ENCODE results near the gene INF2.

The INF2 gene

DNA sequence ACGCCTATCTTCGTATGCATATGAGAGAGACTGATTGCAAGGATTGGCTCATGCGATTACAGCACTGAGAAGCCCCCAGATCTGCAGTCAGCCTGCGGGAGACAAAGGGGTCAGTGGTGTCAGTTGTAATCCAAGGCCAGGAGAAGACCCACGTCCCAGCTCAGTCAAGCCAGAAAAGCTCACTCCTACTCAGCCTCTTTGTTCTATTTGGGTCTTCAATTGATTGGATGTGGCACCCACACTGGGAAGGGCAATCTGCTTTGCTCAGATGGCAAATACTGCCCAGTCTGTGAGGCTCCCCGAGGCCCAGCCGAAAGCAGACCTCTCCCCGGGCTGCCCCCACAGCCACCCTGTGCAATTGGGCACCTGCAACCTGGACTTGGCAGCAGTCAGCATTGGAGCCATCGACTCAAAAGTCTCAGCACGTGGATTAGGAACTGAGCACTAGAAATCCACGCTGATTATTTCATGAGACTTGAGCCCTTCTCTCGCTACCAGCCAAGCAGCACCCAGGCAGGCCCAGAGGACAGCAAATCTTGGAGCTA is 45.3 kb upstream of the INF2 start:
- H3K4me3 ChIP-seq (ENCODE audit: low read depth, low read length), result no peak overlapping the region
- TF ChIP-seq, protein P1, sequence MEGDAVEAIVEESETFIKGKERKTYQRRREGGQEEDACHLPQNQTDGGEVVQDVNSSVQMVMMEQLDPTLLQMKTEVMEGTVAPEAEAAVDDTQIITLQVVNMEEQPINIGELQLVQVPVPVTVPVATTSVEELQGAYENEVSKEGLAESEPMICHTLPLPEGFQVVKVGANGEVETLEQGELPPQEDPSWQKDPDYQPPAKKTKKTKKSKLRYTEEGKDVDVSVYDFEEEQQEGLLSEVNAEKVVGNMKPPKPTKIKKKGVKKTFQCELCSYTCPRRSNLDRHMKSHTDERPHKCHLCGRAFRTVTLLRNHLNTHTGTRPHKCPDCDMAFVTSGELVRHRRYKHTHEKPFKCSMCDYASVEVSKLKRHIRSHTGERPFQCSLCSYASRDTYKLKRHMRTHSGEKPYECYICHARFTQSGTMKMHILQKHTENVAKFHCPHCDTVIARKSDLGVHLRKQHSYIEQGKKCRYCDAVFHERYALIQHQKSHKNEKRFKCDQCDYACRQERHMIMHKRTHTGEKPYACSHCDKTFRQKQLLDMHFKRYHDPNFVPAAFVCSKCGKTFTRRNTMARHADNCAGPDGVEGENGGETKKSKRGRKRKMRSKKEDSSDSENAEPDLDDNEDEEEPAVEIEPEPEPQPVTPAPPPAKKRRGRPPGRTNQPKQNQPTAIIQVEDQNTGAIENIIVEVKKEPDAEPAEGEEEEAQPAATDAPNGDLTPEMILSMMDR (IDR thresholded peaks at IDR 0.05; ENCODE audit: low read depth, low read length), result no peak

DNA sequence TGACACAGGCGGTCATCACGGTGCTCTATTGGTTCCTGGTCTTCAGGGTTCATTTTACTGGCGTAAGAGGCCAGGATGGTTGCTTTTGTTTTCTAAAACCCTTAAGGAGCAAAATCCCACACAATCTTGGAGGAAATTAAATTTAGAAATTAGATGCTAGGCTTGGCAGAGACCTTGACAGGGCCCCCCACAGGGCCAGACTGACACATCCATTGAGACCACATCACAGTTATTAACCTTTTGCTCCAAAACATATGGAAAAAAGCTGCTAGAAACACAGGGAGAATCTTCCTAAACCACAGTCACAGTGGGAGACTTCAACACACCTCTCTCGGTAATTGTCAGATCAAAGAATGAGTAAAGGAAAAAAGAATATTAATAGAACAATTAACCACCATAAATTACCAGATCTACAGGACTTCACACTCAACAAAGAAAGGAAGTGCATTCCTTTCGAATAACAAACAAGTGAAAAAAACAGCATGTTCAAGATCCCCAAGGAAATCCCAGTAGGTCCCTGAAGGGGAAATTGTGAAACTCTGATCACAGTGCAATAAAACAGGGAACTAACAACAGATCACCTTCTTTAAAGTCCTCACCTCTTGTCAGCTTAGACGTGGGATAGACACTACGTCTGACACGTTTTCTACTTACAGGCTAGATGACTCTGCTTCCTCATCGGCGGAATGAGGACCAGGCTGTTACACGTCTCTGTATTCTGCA is 44.6 kb upstream of the INF2 start:
- TF ChIP-seq, protein P1 (IDR thresholded peaks at IDR 0.05; ENCODE audit: low read depth, low read length), result no peak
- no peak overlapping the region for H3K4me3 ChIP-seq (ENCODE audit: low read depth, low read length)

DNA sequence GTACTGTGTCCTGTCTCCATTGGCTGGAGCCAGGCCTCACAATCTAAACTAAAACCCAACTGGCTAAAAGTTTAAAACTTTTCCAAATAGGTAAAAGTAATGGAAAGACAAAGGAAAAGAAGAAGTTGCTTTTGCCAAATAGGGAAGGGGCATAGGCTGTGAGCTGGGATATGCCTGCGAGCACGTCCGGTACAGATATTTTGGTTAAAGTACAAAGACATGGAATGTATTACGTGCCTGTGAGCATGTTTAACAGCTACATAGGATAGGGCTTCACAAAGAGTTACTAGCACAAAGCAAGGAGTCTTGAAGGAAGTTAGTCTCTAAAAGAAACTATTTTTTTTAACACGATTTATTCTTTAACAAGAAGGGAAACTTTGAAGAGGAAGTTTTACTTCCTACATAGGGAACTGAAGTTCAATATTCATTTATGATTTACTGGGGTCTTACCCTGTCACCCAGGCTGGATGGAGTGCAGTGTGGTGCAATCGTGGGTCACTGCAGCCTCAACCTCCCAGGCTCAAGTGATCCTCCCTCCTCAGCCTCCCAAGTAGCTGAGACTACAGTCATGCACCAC is 41.9 kb upstream of the INF2 start:
- TF ChIP-seq, protein P1 (IDR thresholded peaks at IDR 0.05; ENCODE audit: low read depth, low read length), result no peak
- H3K4me3 ChIP-seq (ENCODE audit: low read depth, low read length), result no peak overlapping the region

DNA sequence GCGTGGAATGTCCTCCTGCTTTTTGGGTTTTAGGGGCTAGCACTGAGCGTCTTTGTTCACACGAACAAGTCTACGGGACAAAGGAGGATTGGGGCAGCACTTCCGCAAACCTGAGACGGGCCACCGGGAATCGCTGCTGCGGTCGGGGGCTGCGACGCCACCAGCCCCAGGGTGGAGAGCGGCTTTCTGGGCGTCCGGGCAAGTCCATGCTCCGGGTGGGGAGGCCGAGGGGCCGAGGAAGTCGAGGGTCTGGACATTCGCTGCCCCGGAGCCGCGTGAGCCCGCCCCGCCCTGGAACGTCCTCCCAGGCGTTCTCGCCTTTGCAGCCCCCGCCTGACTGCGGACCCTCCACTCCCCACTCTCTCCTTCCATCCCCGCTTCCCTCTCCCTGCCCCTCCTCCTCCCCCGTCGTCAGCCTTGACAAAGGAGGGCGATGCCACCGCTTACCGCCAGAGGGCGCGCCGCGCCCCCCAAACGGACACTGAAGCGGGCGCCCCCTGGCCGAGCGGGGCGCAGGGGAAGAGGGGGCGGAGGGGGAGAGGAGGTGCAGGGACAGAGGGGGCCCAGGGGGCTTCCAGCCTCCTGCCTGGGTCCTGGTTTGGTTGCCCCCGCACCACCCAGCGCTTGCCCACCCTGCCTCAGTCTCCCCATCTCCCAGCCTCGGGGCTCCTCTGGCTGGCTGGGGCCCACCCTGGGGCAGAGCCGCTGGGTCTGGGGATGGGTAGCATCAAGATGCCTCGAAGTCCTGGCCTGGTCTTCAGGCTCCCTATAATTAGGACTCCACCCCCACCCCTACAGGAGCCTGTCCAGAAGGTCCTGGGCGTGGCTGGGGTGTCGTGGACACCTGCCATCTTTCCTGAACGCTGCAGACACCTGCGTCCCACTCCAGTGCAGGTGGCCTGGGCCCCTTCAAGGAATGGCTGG is 39.1 kb upstream of the INF2 start:
- H3K4me3 ChIP-seq (ENCODE audit: low read depth, low read length), result peak overlapping the region; percentile 56
- TF ChIP-seq, protein P1 (IDR thresholded peaks at IDR 0.05; ENCODE audit: low read depth, low read length), result peak; percentile 99

DNA sequence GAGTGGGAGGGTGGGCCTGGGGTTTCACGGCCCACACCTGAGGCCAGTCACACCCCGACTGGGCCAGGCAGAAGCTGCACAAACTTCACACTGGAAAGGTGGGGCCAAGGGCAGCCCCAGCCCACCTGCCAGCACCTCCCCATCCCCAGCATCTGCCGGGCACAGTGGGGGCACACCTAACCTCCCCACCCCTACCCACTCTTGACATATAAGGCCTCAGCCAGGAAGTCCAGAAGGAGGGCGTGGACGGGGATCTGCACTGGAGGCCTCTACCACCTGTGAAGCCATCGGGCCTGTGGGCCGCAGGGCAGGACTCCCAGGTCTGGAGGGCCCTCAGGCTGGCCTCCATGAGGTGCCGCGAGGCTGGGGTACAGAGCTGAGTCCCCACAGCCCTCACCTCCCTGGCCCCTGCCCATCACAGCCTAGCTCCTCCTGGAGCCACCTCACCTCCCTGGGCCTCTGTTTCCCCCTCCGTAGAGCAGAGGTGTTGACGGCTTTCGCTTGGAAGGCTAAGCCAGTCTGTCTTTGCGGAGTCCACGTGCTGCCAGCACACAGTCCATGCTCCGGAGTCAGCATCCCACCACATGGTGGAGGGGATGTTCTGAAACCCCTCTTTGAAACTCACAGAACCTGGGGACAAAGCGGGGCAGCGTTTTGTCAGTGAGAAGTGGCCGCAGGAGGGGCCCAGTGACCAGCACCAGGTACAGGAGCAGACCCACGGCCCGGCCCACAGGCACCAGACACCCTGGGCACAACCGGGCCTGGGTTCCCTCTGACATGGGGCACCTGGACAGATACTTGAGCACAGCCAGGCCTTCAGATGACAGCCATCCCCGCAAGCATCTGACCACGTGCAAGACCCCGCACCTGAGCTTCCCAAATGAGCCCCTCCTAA is 38.2 kb upstream of the INF2 start:
- H3K4me3 ChIP-seq (ENCODE audit: low read depth, low read length), result no peak overlapping the region
- TF ChIP-seq, protein P1 (IDR thresholded peaks at IDR 0.05; ENCODE audit: low read depth, low read length), result no peak

DNA sequence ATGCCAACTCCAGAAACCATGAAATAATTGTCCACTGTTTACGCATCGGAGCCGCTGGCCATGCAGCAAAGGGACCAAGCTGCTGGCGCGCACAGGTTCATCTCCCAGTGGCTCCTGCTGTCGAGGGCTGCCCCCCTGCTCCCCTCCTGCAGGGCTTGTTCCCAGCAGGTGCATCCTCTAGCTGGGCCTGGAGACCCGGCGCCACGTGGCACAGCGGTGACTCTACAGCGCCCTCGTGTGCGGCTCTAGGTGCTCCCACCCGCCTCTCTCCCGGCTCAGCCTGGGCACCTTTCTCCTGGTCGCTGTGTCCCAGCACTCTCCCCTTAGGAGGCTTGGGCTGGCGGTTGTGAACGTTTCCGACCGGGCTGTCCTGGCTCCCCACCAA is 37.5 kb upstream of the INF2 start:
- no peak overlapping the region for H3K4me3 ChIP-seq (ENCODE audit: low read depth, low read length)
- TF ChIP-seq, protein P1 (IDR thresholded peaks at IDR 0.05; ENCODE audit: low read depth, low read length), result no peak
